GDM1 (cell line): ENCODE measurements around the gene KCND2.

ENCODE experiments used
- DNase-seq: peaks from one replicate; lab custom pipeline; 2025; lab: John Stamatoyannopoulos, UW

The KCND2 gene

DNA sequence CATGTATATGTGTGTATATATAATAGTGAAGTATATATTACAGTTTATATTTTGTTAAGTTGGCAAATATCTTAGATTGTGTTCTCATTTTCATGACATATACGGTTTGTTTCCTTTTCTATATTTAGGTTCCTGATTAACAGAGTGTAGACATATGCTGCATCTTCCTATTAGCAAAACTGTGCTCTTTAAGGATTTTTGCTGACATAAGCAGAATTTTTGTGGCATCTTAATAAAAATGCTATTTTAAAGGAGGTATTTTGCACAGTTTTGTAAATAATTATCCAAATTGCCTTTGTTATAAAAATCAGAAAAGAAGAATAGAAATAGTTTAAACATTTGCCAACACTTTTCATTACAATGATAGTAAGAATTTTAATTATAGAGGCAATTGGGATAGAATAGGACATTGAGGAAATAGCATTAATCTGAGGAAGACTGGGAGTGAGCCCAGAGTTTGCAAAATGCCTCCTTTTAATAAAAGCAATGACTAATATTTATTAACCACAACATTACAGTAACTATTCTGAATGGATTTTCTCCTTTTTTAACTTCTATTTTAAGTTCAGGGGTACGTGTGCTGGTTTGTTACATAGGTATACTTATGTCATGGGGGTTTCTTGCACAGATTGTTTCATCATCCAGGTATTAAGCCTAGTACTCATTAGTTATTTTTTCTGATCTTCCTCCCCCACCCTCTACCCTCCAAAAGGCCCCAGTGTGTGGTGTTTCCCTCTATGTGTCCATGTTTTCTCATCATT lies 38.2 kb downstream of the KCND2 start:
- DNase-seq = no peak

DNA sequence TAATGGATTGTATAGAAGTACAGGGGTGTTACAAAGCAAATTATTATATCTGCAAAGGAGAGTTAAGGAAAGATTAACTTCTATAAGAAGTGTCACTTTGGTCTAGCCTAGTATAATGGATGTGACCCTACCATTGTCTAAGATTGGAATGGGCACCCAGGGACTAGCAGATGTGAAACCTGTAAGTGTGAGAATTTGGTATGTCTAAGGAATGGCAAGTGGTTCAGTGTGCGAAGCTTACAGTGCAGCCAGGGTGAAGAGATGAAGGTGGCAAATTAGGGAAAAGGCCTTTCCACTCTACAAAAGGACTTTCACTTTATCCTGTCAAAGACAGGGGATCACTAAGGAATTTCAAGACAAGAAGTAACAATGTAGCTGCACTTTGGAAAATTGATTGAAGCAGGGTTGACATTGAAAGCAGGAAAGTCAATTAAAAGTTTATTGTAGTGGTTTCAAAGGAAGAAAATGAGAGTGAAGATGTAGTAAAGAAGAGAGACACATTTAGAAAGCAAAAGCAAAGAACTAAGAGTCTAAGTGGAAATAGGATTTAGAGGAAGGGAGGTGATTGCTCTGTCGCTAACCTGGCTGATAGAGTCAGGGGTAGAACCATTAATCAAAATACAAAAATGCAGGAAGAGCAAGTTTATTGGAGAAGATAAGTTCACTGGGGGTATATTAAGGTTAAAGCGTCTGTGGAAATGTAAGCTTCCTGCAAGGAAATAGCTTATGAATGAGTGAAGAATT lies 47.4 kb downstream of the KCND2 start:
- no peak for DNase-seq

- no peak for DNase-seq
These were observed 54.1 kb downstream of the KCND2 start for GRCh38 chr7:120327054-120327453.

DNA sequence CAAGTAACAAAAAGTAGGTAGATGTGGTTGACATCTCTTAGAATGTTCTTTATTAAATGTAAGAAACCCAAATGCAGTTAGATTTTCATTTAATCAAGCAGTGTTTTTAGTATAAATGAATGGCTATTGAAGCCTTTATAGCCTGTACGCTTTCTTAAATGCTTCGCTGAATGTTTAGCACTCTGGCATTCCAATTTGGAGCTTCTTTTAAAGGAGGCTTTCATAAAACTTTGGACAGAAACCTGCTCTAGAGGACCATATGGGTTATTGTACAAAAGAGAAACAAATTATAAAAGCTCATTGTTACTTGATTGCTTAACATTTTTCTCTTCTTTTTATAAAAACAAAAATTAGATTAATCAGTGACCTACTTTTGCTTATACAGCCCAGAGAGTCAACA lies 59.5 kb downstream of the KCND2 start:
- DNase-seq = no peak

DNA sequence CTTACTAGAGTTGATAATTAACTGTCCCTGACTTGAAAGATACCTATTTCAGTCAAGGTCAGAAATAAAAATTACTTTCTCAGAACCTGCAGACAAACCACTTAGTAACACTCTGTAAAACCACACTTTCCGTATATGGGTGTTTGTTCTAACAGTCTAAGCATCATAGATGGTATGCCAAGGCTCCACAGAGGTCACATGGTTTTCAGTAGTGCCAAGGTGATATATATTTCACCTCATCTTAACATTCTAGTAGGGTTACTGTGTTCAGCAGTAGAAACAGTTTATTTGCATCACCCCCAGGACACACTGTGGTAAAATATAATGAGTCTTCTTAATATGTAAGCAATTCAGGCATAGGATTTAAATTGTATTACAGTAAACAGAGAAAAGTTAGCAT lies 61.5 kb downstream of the KCND2 start:
- DNase-seq = no peak

GRCh38 chr7:120337308-120337907 lies 64.4 kb downstream of the KCND2 start:
- no peak for DNase-seq

- no peak for DNase-seq
These were observed 71.3 kb downstream of the KCND2 start for GRCh38 chr7:120344276-120344675.

DNA sequence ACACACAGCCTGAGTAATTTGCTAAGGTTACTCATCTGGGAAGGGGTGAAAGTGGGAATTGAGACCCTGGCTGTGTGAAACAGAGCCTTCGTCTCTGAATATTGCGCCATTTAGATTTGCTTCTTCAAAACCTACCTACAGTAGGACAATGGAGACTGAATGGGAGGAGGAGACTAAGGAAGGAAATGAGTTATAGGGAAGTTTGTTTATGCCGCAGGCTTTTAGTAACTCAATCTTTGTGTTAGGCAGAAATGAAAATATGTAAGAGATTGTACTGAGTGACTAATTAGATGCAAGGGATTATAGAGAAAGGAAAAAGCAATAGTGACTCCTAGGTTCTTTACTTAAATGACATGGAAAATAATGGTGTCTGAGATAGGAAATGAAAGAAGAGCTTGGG lies 80.2 kb downstream of the KCND2 start:
- no peak for DNase-seq

- DNase-seq = no peak
These were observed 87.9 kb downstream of the KCND2 start for GRCh38 chr7:120360918-120361317.

GRCh38 chr7:120363414-120363813 lies 90.4 kb downstream of the KCND2 start:
- no peak for DNase-seq

- no peak for DNase-seq
These were observed 98.0 kb downstream of the KCND2 start for GRCh38 chr7:120370954-120371353.

GRCh38 chr7:120373174-120373573 lies 100.2 kb downstream of the KCND2 start:
- no peak for DNase-seq

DNA sequence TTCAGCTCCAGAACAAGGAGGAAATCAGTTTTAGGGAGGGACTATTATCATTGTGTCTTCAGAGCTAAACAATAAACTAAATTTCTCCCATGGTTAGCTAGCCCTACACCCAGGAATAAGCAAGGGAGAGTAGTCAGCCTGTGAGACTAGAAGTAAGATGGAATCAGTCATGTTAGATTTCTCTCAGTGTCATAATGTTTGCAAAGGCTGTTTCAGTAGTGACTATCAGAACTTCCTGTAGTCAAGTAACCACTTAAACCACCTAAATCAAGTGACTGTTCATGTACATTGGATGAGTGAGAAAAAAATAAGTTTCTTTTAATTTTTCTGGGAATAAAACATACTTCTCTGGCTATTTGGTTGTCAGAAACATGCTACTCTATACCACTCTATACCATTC lies 121.6 kb downstream of the KCND2 start:
- DNase-seq = no peak

DNA sequence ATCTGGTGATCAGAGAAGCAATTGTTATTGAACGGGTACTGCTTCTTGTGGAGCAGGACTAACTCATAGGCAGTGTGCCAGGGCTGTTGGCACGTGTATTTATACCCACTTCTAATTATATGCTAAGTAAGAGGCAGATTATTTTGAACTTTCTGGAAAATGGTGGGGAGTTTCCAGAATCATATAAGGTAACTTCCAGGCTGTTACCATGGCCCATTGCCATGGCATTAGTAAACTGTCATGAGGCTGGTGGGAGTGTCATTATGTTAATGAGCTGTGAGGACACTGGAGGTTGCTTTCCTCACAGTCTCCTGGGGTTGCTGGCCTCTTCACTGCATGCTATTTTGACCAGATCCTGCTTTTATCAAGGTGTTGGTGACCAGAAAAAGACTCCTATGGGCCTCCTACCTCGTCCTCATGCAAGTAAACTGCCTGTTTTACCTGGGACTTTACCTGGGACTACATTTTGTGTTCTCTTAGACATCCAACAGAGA lies 122.6 kb downstream of the KCND2 start:
- no peak for DNase-seq

- no peak for DNase-seq
These were observed 125.5 kb downstream of the KCND2 start for GRCh38 chr7:120398284-120399000.

- no peak for DNase-seq
These were observed 128.0 kb downstream of the KCND2 start for GRCh38 chr7:120400806-120401455.

GRCh38 chr7:120402079-120402767 lies 129.2 kb downstream of the KCND2 start:
- no peak for DNase-seq

DNA sequence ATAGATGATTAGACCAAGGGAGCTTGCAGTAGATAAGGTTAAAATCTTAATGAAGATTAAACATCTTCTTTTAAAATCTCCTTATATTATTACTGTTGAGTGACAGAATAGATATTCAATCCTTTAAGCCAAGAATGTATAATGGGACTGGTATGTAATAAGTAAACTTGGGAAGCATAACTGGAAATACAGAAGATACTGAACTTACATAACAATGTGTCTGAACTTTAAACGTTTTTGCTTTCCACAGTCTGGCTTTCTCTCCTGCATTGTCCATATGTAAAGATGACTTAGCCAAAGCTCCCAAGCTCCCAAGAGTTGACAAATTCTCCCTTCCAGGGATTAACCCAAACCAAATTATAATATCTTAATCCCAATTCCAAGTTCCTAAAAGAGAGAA lies 129.8 kb downstream of the KCND2 start:
- no peak for DNase-seq

- DNase-seq = no peak
These were observed 131.1 kb downstream of the KCND2 start for GRCh38 chr7:120404042-120404441.

DNA sequence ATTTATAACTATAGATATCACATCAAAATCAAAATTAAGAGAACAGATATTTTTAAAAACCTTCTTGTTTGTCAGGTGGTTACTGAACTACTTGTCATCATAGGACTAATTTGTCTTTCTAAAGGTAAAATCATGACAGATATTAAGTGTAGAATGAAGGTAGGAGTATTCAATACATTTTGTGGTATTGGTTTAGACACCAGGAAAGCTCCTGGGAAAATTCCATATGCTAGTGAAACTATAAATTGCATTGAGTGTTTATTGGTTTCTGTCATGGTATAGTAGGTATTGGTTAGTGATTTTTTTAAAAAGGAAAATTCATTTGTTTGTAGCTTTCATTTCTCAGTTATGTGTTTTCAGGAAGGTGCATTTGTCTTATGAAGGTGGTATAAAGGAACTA lies 132.7 kb downstream of the KCND2 start:
- DNase-seq = no peak

DNA sequence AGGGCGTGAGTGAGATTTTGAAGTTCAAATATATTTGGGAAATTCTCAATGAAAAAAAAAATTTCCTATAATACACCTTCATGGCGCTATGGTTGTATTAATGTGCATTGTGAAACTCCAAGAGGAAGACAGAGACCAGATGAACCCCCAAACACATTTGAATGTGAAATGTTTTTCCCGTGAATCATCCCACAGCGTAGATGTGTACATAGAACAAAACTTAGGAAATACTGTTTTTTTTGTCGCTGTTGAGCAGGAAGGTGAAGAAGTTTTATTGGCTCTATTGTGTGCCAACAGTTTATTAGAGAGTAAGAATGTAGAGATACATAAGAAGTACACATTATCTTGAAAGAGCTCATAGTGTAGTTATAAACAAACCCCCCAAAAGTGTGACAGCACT lies 134.0 kb downstream of the KCND2 start:
- DNase-seq = no peak
